Effector CD4-positive, alpha-beta T cell (primary cell): ENCODE data around the gene RHCE.
"Not testable (repeated sequence)": the region's sequence is repeated elsewhere in the genome, so short reads cannot be mapped to it uniquely, and the experiment has no call there.

Experiments used
- DNase-seq: peaks from one replicate; pipeline ENCODE4 v3.0.0-alpha.2; 2020
- total RNA-seq: gene quantifications from one replicate; lab custom pipeline; 2026; lab: John Stamatoyannopoulos, UW

Gene RHCE
- total RNA-seq: 0.56 reads per million

- not testable (repeated sequence) for DNase-seq
These were observed at the start of gene RHCE for GRCh38 chr1:25420715-25421114. TSS of gene RHCE (minus strand) at chr1:25420825. CDS start at chr1:25420786, 39 bp downstream.

- DNase-seq: no peak
These were observed 48.6 kb upstream of the RHCE start for GRCh38 chr1:25469177-25469576.

- no peak for DNase-seq
These were observed 47.4 kb upstream of the RHCE start for GRCh38 chr1:25468033-25468432.

- no peak for DNase-seq
These were observed 47.0 kb upstream of the RHCE start for GRCh38 chr1:25467616-25468015.

GRCh38 chr1:25467193-25467592 is 46.6 kb upstream of the RHCE start:
- DNase-seq: no peak

- no peak for DNase-seq
These were observed 42.1 kb upstream of the RHCE start for GRCh38 chr1:25462732-25463131.

GRCh38 chr1:25461849-25462248 is 41.2 kb upstream of the RHCE start:
- no peak for DNase-seq

- not testable (repeated sequence) for DNase-seq
These were observed 40.2 kb upstream of the RHCE start for GRCh38 chr1:25460816-25461215.

- no peak for DNase-seq
These were observed 39.4 kb upstream of the RHCE start for GRCh38 chr1:25460020-25460419.

GRCh38 chr1:25458541-25459298 is 38.1 kb upstream of the RHCE start:
- DNase-seq: no peak

- DNase-seq: no peak
These were observed 35.9 kb upstream of the RHCE start for GRCh38 chr1:25456502-25456901.

- no peak for DNase-seq
These were observed 31.3 kb upstream of the RHCE start for GRCh38 chr1:25451908-25452307.

GRCh38 chr1:25450891-25451290 is 30.3 kb upstream of the RHCE start:
- no peak for DNase-seq

- DNase-seq: no peak
These were observed 26.9 kb upstream of the RHCE start for GRCh38 chr1:25447547-25447946.

GRCh38 chr1:25445993-25446538 is 25.4 kb upstream of the RHCE start:
- no peak for DNase-seq

- not testable (repeated sequence) for DNase-seq
These were observed 24.0 kb upstream of the RHCE start for GRCh38 chr1:25444604-25445003.

- no peak for DNase-seq
These were observed 22.5 kb upstream of the RHCE start for GRCh38 chr1:25443030-25443699.

GRCh38 chr1:25442178-25442577 is 21.6 kb upstream of the RHCE start:
- no peak for DNase-seq

- no peak for DNase-seq
These were observed 18.7 kb upstream of the RHCE start for GRCh38 chr1:25439287-25439686.

- no peak for DNase-seq
These were observed 17.0 kb upstream of the RHCE start for GRCh38 chr1:25437672-25438071.

GRCh38 chr1:25435397-25436108 is 14.9 kb upstream of the RHCE start:
- DNase-seq: no peak

GRCh38 chr1:25433389-25434186 is 13.0 kb upstream of the RHCE start:
- DNase-seq: no peak
